Activated B cell treated with CpG ODN at 0.5 μM for 24 hours (primary cell): ENCODE data around the gene SPAG7. TPM values are rescaled to one million over a fixed set of nuclear protein-coding genes. Genes with fewer than 3 reads are reported as not detected.
"Not testable (repeated sequence)": the region's sequence is repeated elsewhere in the genome, so short reads cannot be mapped to it uniquely, and the experiment has no call there.

Experiments used
- ATAC-seq: fragments of 200-7000 bp; cut with Tn5 transposase; one replicate; pipeline ENCODE4 v1.10.0; 2021; ENCODE audit warnings: low read depth, mild to moderate bottlenecking, moderate library complexity
- CTCF ChIA-PET: fragments of 350-600 bp; sonication (Branson Sonifier 250); formaldehyde crosslinking; loops from one replicate; lab custom pipeline; 2021; ENCODE audit warnings: antibody characterized with exemption; lab: Charles Lee
- POLR2A ChIA-PET: fragments of 350-600 bp; sonication (Branson Sonifier 250); formaldehyde crosslinking; loops from one replicate; lab custom pipeline; 2021; ENCODE audit warnings: antibody characterized with exemption; lab: Charles Lee
- DNase-seq: peaks from one replicate; pipeline ENCODE4 v3.0.0; 2022
- H3K27ac Mint-ChIP-seq: one replicate; pipeline ENCODE4 v1.8.0; 2020; ENCODE audit warnings: mixed read lengths
- H3K27me3 Mint-ChIP-seq: one replicate; pipeline ENCODE4 v1.8.0; 2021; ENCODE audit warnings: mixed read lengths
- H3K36me3 Mint-ChIP-seq: one replicate; pipeline ENCODE4 v1.8.0; 2021; ENCODE audit warnings: low read depth, mixed read lengths
- H3K4me1 Mint-ChIP-seq: one replicate; pipeline ENCODE4 v1.8.0; 2021; ENCODE audit warnings: mixed read lengths
- H3K4me3 Mint-ChIP-seq: one replicate; pipeline ENCODE4 v1.8.0; 2020; ENCODE audit warnings: mild to moderate bottlenecking, mixed read lengths
- H3K9me3 Mint-ChIP-seq: one replicate; pipeline ENCODE4 v1.8.0; 2020; ENCODE audit warnings: mixed read lengths
- intact Hi-C: fragments of 100-400 bp; cut with micrococcal nuclease; formaldehyde crosslinking; loops from one replicate; pipeline ENCODE4 v1.15.1; 2024
- total RNA-seq: library from RNA; stranded (reverse); gene quantifications from 2 replicates; pipeline ENCODE4 v1.2.3, GENCODE V29; 2022
- TF ChIP-seq, protein P1 (sequence below): fragments of 200-600 bp; IDR thresholded peaks from one replicate; pipeline ENCODE4 v1.8.0; 2022; ENCODE audit warnings: antibody characterized with exemption, mild to moderate bottlenecking

Gene SPAG7
- total RNA-seq, 1 donor from 2014 or later: 64.2 TPM

DNA sequence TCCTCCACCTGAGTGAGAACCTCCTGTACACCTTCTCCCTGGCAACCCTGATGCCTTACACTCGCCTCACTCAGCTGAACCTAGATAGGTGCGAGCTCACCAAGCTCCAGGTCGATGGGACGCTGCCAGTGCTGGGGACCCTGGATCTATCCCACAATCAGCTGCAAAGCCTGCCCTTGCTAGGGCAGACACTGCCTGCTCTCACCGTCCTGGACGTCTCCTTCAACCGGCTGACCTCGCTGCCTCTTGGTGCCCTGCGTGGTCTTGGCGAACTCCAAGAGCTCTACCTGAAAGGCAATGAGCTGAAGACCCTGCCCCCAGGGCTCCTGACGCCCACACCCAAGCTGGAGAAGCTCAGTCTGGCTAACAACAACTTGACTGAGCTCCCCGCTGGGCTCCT, 34.9 kb downstream of the SPAG7 start:
- DNase-seq (no peak), ATAC-seq (no peak)
- POLR2A ChIA-PET: interaction anchor here (1.1 to 1.7 kb wide), 5 partner anchors 12 to 84 kb away, joined by 3 to 9 read pairs (median 5); partner anchors contain the start of genes C17orf107, PFN1 and SPAG7
- intact Hi-C loops: loop anchor here (5.0 kb wide), 1 partner anchor 35 kb away; the partner anchor contains the start of gene SPAG7
- CTCF ChIA-PET: no interaction called here
- H3K27me3 Mint-ChIP-seq: peaks cover 15% of the 10 kb centered on the region
- H3K4me3 Mint-ChIP-seq: no peak overlapping the region
- no peak overlapping the region for H3K27ac Mint-ChIP-seq
- peaks cover 15% of the 10 kb centered on the region for H3K36me3 Mint-ChIP-seq
- no peaks in the 10 kb centered on the region for H3K9me3 Mint-ChIP-seq
- peaks cover 35% of the 10 kb centered on the region for H3K4me1 Mint-ChIP-seq
- TF ChIP-seq, protein P1, sequence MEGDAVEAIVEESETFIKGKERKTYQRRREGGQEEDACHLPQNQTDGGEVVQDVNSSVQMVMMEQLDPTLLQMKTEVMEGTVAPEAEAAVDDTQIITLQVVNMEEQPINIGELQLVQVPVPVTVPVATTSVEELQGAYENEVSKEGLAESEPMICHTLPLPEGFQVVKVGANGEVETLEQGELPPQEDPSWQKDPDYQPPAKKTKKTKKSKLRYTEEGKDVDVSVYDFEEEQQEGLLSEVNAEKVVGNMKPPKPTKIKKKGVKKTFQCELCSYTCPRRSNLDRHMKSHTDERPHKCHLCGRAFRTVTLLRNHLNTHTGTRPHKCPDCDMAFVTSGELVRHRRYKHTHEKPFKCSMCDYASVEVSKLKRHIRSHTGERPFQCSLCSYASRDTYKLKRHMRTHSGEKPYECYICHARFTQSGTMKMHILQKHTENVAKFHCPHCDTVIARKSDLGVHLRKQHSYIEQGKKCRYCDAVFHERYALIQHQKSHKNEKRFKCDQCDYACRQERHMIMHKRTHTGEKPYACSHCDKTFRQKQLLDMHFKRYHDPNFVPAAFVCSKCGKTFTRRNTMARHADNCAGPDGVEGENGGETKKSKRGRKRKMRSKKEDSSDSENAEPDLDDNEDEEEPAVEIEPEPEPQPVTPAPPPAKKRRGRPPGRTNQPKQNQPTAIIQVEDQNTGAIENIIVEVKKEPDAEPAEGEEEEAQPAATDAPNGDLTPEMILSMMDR: no peak

DNA sequence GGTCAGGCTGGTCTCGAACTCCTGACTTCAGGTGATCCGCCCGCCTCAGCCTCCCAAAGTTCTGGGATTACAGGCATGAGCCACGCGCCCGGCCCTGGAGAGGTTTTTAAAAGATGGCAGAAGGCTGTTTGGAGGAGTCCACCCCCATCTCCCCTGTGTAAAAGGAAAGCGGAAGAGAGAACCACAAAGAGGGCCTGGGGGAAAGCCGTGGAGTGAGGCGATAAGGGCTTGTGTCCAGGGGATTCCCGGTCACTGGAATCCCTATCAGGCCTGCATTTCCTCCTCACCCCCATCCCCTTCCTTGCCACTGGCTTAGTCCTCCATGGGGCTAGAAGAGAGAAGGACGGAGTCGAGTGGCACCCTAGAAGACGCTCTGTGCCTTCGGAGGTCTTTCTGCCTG, 35.7 kb downstream of the SPAG7 start, which contains the start of gene GP1BA:
GP1BA (plus strand) TSS at position 315 of the 400 bp plus-strand sequence. CDS start 328 bp downstream, outside the sequence.
- H3K9me3 Mint-ChIP-seq: no peaks in the 10 kb centered on the region
- no peak within 1 kb of the TSS for H3K27ac Mint-ChIP-seq
- H3K27me3 Mint-ChIP-seq: peaks cover 15% of the 10 kb centered on the region
- H3K4me1 Mint-ChIP-seq: peaks cover 33% of the 10 kb centered on the region
- peaks cover 7% of the 10 kb centered on the region for H3K36me3 Mint-ChIP-seq
- TF ChIP-seq, protein P1: no peak
- ChIA-PET POLR2A (interaction anchor here (0.6 to 1.7 kb wide), 7 partner anchors 12 to 104 kb away, joined by 3 to 9 read pairs (median 7); partner anchors contain the start of genes PFN1 and SPAG7), CTCF (no interaction called here)
- intact Hi-C loops: loop anchor here (5.0 kb wide), 1 partner anchor 35 kb away; the partner anchor contains the start of gene SPAG7
- ATAC-seq (peak; percentile 49), DNase-seq (no peak)
- H3K4me3 Mint-ChIP-seq: peak within 1 kb of the TSS; percentile 24

DNA sequence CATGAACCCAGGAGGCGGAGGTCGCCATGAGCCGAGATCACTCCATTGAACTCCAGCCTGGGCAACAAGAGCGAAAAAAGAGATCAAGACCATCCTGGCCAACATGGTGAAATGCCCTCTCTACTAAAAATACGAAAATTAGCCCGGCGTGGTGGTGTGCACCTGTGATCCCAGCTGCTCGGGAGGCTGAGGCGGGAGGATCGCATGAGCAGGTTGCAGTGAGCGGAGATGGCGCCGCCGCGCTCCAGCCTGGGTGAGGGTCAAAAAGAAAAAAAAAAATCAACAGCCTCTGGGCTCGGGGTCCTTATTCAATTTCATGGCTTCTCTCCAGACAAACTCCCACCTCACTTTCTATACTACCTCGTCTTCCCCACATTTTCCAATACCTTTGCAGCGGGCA, 38.7 kb downstream of the SPAG7 start:
- Mint-ChIP-seq H3K27ac (no peak overlapping the region), H3K4me1 (peaks cover 22% of the 10 kb centered on the region), H3K27me3 (peaks cover 10% of the 10 kb centered on the region), H3K9me3 (no peaks in the 10 kb centered on the region), H3K4me3 (no peak overlapping the region), H3K36me3 (no peaks in the 10 kb centered on the region)
- TF ChIP-seq, protein P1: no peak
- no peak for DNase-seq
- CTCF ChIA-PET: interaction anchor here (1.1 kb wide), 1 partner anchor 11 kb away, joined by 3 read pairs; the partner anchor contains the start of genes RNF167 and SLC25A11
- intact Hi-C loops: no loop called here
- no peak for ATAC-seq
- POLR2A ChIA-PET: interaction anchor here (0.6 kb wide), 1 partner anchor 740 kb away, joined by 3 read pairs; no protein-coding TSS in a partner anchor

DNA sequence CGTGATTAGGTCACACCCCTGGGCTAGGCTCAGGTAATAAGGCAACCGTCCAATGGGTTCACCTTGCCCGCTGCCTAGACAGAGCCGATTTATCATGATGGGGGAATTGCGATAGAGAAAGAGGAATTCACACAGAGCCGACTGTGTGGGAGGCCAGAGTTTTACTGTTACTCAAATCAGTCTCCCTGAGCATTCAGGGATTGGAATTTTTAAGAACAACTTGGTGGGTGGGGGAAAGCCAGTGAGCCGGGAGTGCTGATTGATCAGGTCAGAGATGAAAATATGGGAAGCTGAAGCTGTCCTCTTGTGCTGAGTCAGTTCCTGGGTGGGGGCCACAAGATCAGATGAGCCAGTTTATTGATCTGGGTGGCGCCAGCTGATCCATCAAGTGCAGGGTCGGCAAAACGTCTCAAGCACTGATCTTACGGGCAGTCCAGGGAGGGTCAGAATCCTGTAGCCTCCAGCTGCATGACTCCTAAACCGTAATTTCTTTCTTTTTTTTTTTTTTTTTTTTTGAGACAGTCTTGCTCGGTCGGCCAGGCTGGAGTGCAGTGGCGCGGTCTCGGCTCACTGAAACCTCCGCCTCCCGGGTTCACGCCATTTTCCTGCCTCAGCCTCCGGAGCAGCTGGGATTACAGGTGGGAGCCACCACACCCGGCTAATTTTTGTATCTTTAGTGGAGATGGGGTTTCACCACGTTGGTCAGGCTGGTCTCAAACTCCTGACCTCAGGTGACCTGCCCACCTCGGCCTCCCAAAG, 40.9 kb downstream of the SPAG7 start:
- not testable (repeated sequence) for H3K27ac Mint-ChIP-seq

DNA sequence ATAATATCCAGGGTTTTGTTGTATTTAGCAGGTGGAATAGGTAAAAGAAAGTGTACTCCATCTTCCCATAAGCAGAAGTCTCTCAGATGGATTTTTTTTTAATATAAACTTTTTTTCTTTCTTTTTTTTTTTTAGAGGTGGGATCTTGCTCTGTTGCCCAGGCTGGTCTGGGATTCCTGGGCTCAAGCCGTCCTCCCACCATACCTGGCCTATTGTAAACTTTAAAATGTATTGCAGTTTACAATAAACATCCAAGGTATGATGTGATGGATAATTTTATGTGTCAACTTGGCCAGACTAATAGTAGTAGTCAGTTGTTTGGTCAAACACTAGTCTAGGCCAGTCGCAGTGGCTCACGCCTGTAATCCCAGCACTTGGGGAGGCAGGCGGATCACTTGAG, 46.3 kb downstream of the SPAG7 start:
- Mint-ChIP-seq H3K36me3 (no peaks in the 10 kb centered on the region), H3K27me3 (no peaks in the 10 kb centered on the region), H3K27ac (no peak overlapping the region), H3K9me3 (no peaks in the 10 kb centered on the region), H3K4me1 (no peaks in the 10 kb centered on the region), H3K4me3 (no peak overlapping the region)
- ATAC-seq: no peak
- intact Hi-C loops: no loop called here
- ChIA-PET POLR2A (no interaction called here), CTCF (no interaction called here)
- DNase-seq: no peak
- TF ChIP-seq, protein P1: no peak

More for the DNA sequence above, 40.9 kb downstream of the SPAG7 start:
- H3K4me3 Mint-ChIP-seq, H3K4me1 Mint-ChIP-seq, H3K9me3 Mint-ChIP-seq, intact Hi-C loops, H3K36me3 Mint-ChIP-seq, H3K27me3 Mint-ChIP-seq, DNase-seq, POLR2A ChIA-PET, ATAC-seq, CTCF ChIA-PET: not testable (repeated sequence)
